ENCODE measurements around the gene SLIT3. TPM values are rescaled to one million over a fixed set of nuclear protein-coding genes. Genes with fewer than 3 reads are reported as not detected.

Gene SLIT3
- total and polyA plus RNA-seq, 10 of the 15 experiments (the other 5 are each of a cell fraction or from before 2014, with no cell fraction given), result 0.05 TPM; not detected in 9

DNA sequence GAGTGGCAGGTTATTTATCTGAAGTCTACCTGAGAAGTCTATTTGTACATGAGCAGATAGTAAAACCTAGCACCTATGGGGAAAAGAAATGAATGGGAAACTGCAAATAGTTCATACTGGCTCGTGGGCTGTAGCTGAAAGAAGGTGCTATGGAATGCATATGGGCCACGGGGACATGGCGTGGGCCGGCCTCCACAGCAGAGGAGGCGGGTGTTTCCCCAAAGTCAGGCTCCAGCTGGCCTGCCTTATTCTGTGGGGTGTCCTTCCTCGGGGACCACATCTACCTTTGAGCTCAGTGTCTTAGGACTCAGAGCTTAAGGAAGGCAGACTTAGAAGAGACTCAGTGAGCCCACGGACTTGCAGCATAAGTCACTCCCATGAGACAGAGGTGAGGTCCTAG, 371.3 kb downstream of the SLIT3 start (continued):
- TF ChIP-seq, protein P1, sequence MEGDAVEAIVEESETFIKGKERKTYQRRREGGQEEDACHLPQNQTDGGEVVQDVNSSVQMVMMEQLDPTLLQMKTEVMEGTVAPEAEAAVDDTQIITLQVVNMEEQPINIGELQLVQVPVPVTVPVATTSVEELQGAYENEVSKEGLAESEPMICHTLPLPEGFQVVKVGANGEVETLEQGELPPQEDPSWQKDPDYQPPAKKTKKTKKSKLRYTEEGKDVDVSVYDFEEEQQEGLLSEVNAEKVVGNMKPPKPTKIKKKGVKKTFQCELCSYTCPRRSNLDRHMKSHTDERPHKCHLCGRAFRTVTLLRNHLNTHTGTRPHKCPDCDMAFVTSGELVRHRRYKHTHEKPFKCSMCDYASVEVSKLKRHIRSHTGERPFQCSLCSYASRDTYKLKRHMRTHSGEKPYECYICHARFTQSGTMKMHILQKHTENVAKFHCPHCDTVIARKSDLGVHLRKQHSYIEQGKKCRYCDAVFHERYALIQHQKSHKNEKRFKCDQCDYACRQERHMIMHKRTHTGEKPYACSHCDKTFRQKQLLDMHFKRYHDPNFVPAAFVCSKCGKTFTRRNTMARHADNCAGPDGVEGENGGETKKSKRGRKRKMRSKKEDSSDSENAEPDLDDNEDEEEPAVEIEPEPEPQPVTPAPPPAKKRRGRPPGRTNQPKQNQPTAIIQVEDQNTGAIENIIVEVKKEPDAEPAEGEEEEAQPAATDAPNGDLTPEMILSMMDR (IDR thresholded peaks at IDR 0.05 in 2 of 3, conservative IDR thresholded peaks at IDR 0.05 in 1 of 3; ENCODE audit: control insufficient read depth in 2 of 3, extremely low read depth in 1 of 3, insufficient read depth in 1 of 3, low read depth in 3 of 3, low read length in 3 of 3), result no peak
- TF ChIP-seq CBFB (IDR thresholded peaks at IDR 0.05; ENCODE audit: low read depth), result no peak

DNA sequence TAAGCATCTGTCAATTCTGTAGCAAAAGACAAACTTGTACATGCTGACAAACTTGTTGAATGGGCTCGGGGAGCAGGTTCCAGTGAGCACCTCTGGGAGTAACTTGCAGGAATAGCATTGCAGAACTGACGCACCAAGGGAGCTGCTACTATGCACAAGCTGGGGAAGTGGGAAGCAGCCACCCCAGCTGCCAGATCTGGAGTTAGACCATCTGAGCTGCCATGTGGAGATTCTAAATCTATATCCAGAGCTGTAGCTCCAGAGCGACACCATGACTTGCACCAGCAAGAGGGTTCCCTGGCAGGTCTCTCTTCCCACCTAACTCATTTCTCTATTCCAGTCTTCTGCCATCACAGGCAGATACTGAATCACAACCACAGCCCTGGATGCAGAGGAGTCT, 375.8 kb downstream of the SLIT3 start:
- ATAC-seq (no peak), DNase-seq (ENCODE audit: low read depth, low spot score) (no peak), FAIRE-seq (no peak)
- no TSS peak for BruUV-seq (replicated peaks)
- POLR2A ChIA-PET, result no interaction called here
- SMC1A ChIA-PET (ENCODE audit: uncharacterized antibody, unreplicated experiment), result interaction anchor here (0.7 kb wide), 1 partner anchor 298 kb away, joined by 3 read pairs; no protein-coding TSS in a partner anchor
- Histone ChIP-seq H4K20me1 (ENCODE audit: control insufficient read depth, insufficient read depth) (no peaks in the 10 kb centered on the region), H3K79me2 (ENCODE audit: control insufficient read depth, insufficient read depth, low read length) (no peaks in the 10 kb centered on the region), H3K4me2 (ENCODE audit: control insufficient read depth, insufficient read depth) (no peak overlapping the region), H3K27ac (ENCODE audit: control insufficient read depth, insufficient read depth) (no peak overlapping the region), H3K4me1 (ENCODE audit: control insufficient read depth, insufficient read depth, low read length) (no peaks in the 10 kb centered on the region), H3K9ac (ENCODE audit: control insufficient read depth, insufficient read depth, low read length) (no peak overlapping the region), H3K4me3 (no peak overlapping the region), H3K9me3 (replicated peaks; ENCODE audit: control insufficient read depth, insufficient read depth, low read length) (no peaks in the 10 kb centered on the region; the same call in 2 of the 3 replicates), H3K36me3 (ENCODE audit: control insufficient read depth in 2 of 2, insufficient read depth in 2 of 2, low read length in 1 of 2) (no peaks in the 10 kb centered on the region), H3K27me3 (replicated peaks in 1 of 2; ENCODE audit: control insufficient read depth in 2 of 2, insufficient read depth in 2 of 2, low read length in 1 of 2) (peaks cover 6 to 8% of the 10 kb centered on the region in 2 experiments), H2AFZ (ENCODE audit: control insufficient read depth, low read depth, low read length) (no peak overlapping the region)
- intact Hi-C loops (cut with micrococcal nuclease; ENCODE audit: unreplicated experiment), result no loop called here
- in situ Hi-C loops (cut with MboI), result no loop called here
- WGBS (ENCODE audit: insufficient coverage, insufficient replicate concordance, low lambda C conversion rate, missing lambda C conversion rate), result 30% methylated on average over 3 of the region's 3 CpGs
- CTCF ChIA-PET, result interaction anchor here (1.1 kb wide), 1 partner anchor 206 kb away, joined by 3 read pairs; no protein-coding TSS in a partner anchor
- RAD21 ChIA-PET (ENCODE audit: unreplicated experiment), result no interaction called here
- TF ChIP-seq, protein P2, sequence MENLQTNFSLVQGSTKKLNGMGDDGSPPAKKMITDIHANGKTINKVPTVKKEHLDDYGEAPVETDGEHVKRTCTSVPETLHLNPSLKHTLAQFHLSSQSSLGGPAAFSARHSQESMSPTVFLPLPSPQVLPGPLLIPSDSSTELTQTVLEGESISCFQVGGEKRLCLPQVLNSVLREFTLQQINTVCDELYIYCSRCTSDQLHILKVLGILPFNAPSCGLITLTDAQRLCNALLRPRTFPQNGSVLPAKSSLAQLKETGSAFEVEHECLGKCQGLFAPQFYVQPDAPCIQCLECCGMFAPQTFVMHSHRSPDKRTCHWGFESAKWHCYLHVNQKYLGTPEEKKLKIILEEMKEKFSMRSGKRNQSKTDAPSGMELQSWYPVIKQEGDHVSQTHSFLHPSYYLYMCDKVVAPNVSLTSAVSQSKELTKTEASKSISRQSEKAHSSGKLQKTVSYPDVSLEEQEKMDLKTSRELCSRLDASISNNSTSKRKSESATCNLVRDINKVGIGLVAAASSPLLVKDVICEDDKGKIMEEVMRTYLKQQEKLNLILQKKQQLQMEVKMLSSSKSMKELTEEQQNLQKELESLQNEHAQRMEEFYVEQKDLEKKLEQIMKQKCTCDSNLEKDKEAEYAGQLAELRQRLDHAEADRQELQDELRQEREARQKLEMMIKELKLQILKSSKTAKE (IDR thresholded peaks at IDR 0.05; ENCODE audit: low read depth, poor library complexity, severe bottlenecking), result no peak
- TF ChIP-seq SIN3A (IDR thresholded peaks at IDR 0.05; ENCODE audit: low read depth, low read length), result no peak
- TF ChIP-seq SREBF2 (IDR thresholded peaks at IDR 0.05; ENCODE audit: low read length), result no peak
- no peak for TF ChIP-seq STAT3 (IDR thresholded peaks at IDR 0.05; ENCODE audit: low read depth, low read length)
- no peak for TF ChIP-seq CBX5 (IDR thresholded peaks at IDR 0.05; ENCODE audit: low read depth)
- no peak for TF ChIP-seq SP1 (IDR thresholded peaks at IDR 0.05; ENCODE audit: low read depth, low read length)
- no peak for TF ChIP-seq NR2C1 (IDR thresholded peaks at IDR 0.05)
- TF ChIP-seq CHD4 (IDR thresholded peaks at IDR 0.05), result no peak
- TF ChIP-seq ZZZ3 (IDR thresholded peaks at IDR 0.05; ENCODE audit: control insufficient read depth, insufficient read length, low read depth), result no peak
- TF ChIP-seq, protein P3, sequence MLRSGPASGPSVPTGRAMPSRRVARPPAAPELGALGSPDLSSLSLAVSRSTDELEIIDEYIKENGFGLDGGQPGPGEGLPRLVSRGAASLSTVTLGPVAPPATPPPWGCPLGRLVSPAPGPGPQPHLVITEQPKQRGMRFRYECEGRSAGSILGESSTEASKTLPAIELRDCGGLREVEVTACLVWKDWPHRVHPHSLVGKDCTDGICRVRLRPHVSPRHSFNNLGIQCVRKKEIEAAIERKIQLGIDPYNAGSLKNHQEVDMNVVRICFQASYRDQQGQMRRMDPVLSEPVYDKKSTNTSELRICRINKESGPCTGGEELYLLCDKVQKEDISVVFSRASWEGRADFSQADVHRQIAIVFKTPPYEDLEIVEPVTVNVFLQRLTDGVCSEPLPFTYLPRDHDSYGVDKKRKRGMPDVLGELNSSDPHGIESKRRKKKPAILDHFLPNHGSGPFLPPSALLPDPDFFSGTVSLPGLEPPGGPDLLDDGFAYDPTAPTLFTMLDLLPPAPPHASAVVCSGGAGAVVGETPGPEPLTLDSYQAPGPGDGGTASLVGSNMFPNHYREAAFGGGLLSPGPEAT (IDR thresholded peaks at IDR 0.05; ENCODE audit: low read depth), result no peak
- no peak for TF ChIP-seq RCOR1 (conservative IDR thresholded peaks at IDR 0.05; ENCODE audit: low read depth, low read length)
- no peak for TF ChIP-seq ZNF384 (IDR thresholded peaks at IDR 0.05; ENCODE audit: borderline replicate concordance, low read depth, low read length)
- no peak for TF ChIP-seq NFXL1 (IDR thresholded peaks at IDR 0.05; ENCODE audit: borderline replicate concordance)
